EH (cell line): Measurements from ENCODE around the gene NGEF.

Experiments used
- DNase-seq: peaks from one replicate; pipeline ENCODE4 v3.0.0-alpha.2; 2015; ENCODE audit warnings: low read depth

NGEF gene

GRCh38 chr2:232997749-232998665 lies 15.0 kb downstream of the NGEF start:
- DNase-seq = no peak

GRCh38 chr2:232994446-232994845 lies 18.6 kb downstream of the NGEF start:
- no peak for DNase-seq

GRCh38 chr2:232993231-232993821 lies 19.7 kb downstream of the NGEF start:
- no peak for DNase-seq

- DNase-seq = no peak
Observed at GRCh38 chr2:232986155-232986554, 26.9 kb downstream of the NGEF start.

GRCh38 chr2:232984451-232985207 lies 28.4 kb downstream of the NGEF start:
- no peak for DNase-seq

- no peak for DNase-seq
Observed at GRCh38 chr2:232983669-232984140, 29.4 kb downstream of the NGEF start.

- DNase-seq = no peak
Observed at GRCh38 chr2:232982926-232983668, 30.0 kb downstream of the NGEF start.

- DNase-seq = no peak
Observed at GRCh38 chr2:232981767-232982360, 31.2 kb downstream of the NGEF start.

GRCh38 chr2:232981356-232981755 lies 31.7 kb downstream of the NGEF start:
- DNase-seq = no peak

GRCh38 chr2:232980683-232981082 lies 32.4 kb downstream of the NGEF start:
- peak; percentile 29 for DNase-seq

GRCh38 chr2:232979871-232980461 lies 33.1 kb downstream of the NGEF start:
- peak; percentile 71 for DNase-seq

GRCh38 chr2:232977438-232977971 lies 35.6 kb downstream of the NGEF start:
- no peak for DNase-seq

- no peak for DNase-seq
Observed at GRCh38 chr2:232976666-232977437, 36.2 kb downstream of the NGEF start.

- no peak for DNase-seq
Observed at GRCh38 chr2:232976176-232976575, 36.9 kb downstream of the NGEF start.

GRCh38 chr2:232974396-232974795 lies 38.7 kb downstream of the NGEF start:
- DNase-seq = no peak

GRCh38 chr2:232973796-232974195 lies 39.3 kb downstream of the NGEF start:
- no peak for DNase-seq

GRCh38 chr2:232973011-232973735 lies 39.9 kb downstream of the NGEF start:
- DNase-seq = no peak

GRCh38 chr2:232971744-232972143 lies 41.3 kb downstream of the NGEF start:
- no peak for DNase-seq

- DNase-seq = peak; percentile 11
Observed at GRCh38 chr2:232970051-232970450, 43.0 kb downstream of the NGEF start.
